ENCODE measurements around the gene DEXI.

GRCh38 chr16:10947211-10947787 lies 5.0 kb upstream of the DEXI start:
- no peak for TF ChIP-seq PRDM10 (tag by site-specific recombination; IDR thresholded peaks at IDR 0.05)
- TF ChIP-seq ZNF76 (tag by site-specific recombination; IDR thresholded peaks at IDR 0.05; ENCODE audit: borderline replicate concordance, low read depth), result no peak
- no peak for TF ChIP-seq SP2 (tag by site-specific recombination; IDR thresholded peaks at IDR 0.05)
- TF ChIP-seq ZNF140 (tag by site-specific recombination; IDR thresholded peaks at IDR 0.05), result no peak
- TF ChIP-seq CTCF (tag by site-specific recombination; IDR thresholded peaks at IDR 0.05), result no peak
- no peak for TF ChIP-seq YY1 (tag by site-specific recombination; IDR thresholded peaks at IDR 0.05)

Measured in HEK293 (cell line).